Stimulated activated CD4-positive, alpha-beta T cell treated with anti-CD3 and anti-CD28 coated beads, Interleukin-15, amount 100 ng/mL, for 24 hours (primary cell): ENCODE data around the gene RFX3.

Source experiments
- DNase-seq: peaks from one replicate; pipeline ENCODE4 v3.0.0-alpha.2; 2020

Gene RFX3

GRCh38 chr9:3513265-3513818 is 12.5 kb downstream of the RFX3 start:
- DNase-seq: no peak

DNA sequence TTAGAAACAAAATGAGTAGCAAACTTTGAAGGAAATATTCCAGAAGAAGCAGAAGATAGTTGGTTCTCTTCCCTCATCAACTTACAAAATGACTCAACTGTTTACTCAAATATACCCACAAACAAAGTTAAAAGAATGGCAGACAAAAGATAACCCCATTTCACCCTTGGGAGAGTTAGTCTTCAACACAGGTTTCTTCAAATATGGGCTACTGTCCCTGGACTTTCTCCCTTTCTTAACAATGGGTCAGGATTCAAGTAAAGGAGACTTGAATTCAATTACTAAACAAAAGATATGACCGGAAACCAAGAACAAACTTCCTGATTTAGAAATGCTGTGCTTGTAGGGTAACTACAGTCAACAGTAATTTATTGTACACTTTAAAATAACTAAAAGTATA is 14.2 kb downstream of the RFX3 start:
- DNase-seq: no peak

DNA sequence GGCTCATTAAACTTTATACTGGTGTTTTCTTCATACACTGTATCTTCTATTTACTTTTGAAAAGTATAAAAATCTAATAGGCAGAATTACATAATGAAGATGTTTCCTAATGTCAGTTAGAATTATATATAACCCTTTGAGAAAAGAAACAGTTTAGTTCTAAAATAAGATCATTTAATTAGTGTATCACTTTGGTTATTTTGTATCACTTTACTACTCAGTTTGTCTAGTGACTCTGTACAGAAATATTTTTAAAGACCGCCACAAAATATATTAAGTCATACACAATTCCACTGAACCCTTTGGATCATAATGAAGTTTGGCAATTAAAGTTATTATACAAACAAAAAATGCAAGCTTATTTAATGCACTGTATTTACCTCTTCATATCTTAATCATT is 15.0 kb downstream of the RFX3 start:
- no peak for DNase-seq

- DNase-seq: no peak
Measured at GRCh38 chr9:3509926-3510325, 15.9 kb downstream of the RFX3 start.

DNA sequence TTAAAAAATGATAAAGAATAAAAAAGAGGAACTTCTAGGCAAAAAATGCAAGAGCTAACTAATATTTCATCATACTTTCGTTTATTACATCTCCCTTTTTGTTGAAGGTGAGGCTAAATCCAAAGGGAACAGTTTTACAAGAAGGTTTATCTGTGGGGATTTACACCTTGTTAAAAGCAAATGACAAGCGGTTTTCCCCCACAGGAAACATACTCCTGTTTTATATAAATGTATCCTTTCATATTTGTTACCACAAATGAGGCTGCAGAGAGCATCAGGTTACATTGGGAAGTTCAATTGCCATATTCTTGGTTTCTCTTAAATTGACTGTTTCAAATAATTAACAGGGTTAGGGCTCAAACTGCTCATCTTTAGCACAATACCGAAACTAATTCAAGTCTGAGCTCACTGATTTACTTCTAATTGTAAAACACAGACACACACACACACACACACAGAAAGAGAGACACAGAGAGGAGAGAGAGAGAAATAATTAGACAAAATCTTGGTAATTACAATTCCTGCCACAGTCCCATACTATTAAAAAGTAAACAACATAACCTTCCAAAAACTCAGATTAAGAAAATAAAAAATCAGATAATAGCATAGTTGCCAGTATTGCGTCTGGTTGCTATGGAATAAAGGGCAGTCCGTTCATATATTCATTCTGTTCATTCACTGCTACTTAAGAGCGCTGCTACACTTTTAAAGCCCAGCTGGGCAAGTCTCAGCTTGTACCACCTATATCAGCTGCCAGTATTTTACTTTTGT is 17.1 kb downstream of the RFX3 start:
- no peak for DNase-seq

DNA sequence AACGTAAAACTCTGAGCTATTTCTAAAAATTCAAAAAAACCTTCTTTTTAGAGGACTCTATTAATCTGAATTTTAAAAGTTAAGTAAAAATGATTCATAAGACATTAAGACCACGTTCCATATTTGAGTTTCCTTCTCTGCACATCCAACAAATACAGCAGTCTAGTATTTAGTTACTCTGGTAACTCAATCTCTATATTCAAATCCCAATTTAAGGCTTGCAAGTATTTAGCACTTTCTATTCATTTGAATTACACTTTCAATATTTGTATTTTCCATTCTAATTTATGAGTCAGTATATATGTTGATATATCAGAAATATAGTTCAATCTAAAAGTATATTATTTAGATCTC is 17.7 kb downstream of the RFX3 start:
- DNase-seq: no peak

- no peak for DNase-seq
Measured at GRCh38 chr9:3507395-3508077, 18.3 kb downstream of the RFX3 start.

GRCh38 chr9:3506164-3506563 is 19.6 kb downstream of the RFX3 start:
- no peak for DNase-seq

GRCh38 chr9:3502560-3503398 is 23.0 kb downstream of the RFX3 start:
- DNase-seq: no peak

GRCh38 chr9:3500044-3500443 is 25.8 kb downstream of the RFX3 start:
- no peak for DNase-seq

DNA sequence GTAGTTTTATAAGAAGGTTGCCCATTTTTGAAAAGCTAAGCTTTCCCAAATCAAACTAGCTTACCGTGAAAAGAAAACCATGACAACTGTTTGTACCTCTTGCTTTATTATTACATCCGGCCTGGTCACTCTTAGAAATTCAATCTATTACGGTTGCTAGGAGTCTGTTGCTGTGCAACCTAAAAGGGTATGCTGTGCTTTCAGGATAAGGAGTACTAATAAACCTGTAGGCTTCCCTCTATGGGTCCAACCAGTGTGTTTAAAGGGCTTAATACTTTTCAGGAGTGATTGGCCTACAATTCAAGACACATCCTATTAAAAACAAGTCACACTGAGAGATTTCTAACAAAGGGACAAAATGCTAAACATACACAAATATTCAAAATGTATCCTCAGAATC is 27.1 kb downstream of the RFX3 start:
- no peak for DNase-seq

GRCh38 chr9:3497857-3498256 is 27.9 kb downstream of the RFX3 start:
- no peak for DNase-seq

GRCh38 chr9:3497401-3497800 is 28.4 kb downstream of the RFX3 start:
- DNase-seq: no peak

GRCh38 chr9:3495855-3496254 is 29.9 kb downstream of the RFX3 start:
- DNase-seq: no peak

- no peak for DNase-seq
Measured at GRCh38 chr9:3492214-3492613, 33.6 kb downstream of the RFX3 start.

DNA sequence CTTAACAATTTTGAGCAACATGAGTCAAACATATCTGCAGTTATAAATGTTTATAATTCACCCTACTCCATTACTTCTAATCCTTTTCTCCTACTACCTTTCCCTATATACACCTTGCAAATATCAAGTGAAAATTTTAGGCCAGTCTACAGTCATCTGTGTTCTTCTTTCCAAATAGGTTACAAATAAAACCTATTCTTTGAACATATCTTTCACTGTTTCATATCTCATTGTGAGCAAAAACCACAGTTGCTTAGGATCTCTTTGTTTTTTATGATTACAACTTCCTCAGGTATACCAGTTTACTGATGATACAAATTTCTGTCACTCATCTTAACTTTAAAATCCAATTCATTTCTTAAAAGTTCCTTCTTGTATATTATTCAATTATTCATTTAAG is 34.4 kb downstream of the RFX3 start:
- DNase-seq: no peak

- no peak for DNase-seq
Measured at GRCh38 chr9:3490957-3491356, 34.8 kb downstream of the RFX3 start.

GRCh38 chr9:3482578-3482977 is 43.2 kb downstream of the RFX3 start:
- DNase-seq: no peak

DNA sequence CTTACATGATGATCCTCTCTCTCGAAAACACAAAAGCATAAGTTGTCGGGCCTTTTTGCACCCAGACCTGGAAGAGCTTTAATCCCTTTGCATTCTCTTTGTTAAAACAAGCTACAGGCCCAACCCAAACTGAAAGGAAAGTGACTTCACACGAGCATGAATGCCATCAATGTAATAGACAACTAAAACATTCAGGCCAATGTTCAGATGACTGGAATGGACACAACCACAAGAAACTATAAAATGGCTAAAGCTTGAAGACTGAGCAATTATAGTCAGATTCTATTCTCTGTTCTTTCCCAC is 45.5 kb downstream of the RFX3 start:
- DNase-seq: no peak

- DNase-seq: no peak
Measured at GRCh38 chr9:3479514-3480352, 46.1 kb downstream of the RFX3 start.

DNA sequence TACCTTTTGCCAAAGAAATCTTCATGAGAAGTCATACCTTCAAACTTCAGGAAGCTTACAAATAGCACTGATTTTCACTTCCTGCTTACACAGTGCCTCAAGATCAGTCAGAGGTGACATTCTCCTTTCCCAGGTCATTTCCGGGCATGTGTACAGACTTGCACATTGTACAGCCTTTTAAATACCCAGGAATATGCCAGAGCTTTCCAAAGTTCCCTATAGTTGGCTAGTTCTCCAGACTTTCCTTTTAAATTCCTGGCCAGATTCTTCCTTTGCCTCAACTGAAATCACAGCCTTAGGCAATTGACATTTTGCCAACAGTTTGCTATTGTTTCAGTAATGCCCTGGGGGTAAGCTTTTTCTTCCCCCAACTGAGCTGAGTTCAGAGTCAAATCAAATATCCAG is 47.2 kb downstream of the RFX3 start:
- peak; percentile 5 for DNase-seq

DNA sequence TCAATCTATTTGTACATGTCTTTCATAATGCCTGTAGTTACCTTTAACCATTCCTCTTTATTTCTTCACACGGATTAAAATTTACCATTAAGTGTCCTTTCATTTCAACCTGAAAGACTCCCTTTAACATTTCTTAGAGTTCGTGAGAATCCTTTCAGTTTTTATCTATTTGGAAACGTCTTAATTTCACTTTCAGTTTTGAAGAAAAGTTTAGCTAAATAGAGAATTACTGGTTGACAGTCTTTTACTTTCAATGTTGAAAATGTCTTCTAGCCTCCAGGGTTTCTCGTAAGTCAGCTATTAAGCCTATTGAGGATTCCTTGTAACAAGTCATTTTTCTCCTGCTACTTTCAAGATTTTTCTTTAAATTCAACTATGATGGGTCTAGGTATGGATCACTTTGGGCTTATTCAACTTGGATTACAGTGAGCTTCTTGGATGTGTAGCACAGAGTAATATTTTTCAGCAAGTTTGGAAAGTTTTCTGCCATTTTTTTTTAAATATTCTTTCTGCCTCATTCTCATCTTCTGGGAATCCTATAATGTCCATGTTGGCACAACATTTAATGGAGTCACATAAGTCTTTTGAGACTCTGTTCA is 48.5 kb downstream of the RFX3 start:
- no peak for DNase-seq
